ENCODE results near the gene ZNF747.

Gene ZNF747

DNA sequence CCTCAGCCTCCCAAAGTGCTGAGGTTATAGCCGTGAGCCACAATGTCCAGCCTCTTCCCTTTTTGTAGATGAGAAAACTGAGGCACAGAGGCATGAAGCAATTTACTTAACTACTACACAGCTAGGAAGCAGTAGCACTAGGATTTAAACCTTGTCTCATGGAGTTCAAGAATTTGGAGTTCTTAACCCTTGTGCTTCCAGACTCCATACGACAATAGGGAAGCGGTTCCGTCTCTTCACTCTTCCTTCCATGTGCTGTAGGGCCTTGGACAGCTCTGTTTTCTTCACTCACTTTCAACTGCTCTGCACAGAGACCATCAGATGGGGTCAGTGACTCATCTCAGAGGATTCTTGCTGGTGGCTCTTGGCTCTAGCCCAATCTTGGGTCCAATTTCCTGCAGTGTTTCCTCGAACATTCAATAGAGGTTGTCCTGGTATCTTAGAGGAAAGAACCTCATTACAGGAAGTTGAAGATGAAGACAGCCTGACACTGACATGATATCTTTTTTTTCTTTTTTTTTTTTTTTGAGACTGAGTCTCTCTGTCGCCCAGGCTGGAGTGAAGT lies 42.8 kb downstream of the ZNF747 start (continued):
- TF ChIP-seq, protein P1, sequence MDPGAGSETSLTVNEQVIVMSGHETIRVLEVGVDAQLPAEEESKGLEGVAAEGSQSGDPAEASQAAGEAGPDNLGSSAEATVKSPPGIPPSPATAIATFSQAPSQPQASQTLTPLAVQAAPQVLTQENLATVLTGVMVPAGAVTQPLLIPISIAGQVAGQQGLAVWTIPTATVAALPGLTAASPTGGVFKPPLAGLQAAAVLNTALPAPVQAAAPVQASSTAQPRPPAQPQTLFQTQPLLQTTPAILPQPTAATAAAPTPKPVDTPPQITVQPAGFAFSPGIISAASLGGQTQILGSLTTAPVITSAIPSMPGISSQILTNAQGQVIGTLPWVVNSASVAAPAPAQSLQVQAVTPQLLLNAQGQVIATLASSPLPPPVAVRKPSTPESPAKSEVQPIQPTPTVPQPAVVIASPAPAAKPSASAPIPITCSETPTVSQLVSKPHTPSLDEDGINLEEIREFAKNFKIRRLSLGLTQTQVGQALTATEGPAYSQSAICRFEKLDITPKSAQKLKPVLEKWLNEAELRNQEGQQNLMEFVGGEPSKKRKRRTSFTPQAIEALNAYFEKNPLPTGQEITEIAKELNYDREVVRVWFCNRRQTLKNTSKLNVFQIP (CRISPR knock-in tag; IDR thresholded peaks at IDR 0.05; ENCODE audit: borderline replicate concordance, low read depth) = no peak
- no peak for TF ChIP-seq RARB (CRISPR knock-in tag; IDR thresholded peaks at IDR 0.05)

DNA sequence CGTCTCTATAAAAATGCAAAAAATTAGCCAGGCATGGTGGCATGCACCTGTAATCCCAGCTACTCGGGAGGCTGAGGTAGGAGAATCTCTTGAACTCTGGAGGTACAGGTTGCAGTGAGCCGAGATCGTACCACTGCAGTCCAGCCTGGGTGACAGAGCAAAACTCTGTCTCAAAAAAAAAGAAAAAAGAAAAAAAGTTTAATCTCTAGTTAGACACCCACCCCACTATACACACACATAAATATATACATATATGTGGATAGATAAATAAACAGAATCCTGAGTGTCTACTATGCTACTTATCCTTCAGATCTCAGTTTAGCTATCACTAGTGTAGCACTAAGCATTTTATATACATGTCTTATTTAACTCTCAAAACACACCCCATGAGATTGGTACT lies 43.4 kb downstream of the ZNF747 start:
- TF ChIP-seq BACH2 (CRISPR knock-in tag; IDR thresholded peaks at IDR 0.05; ENCODE audit: borderline replicate concordance) (no peak), ZNF565 (CRISPR knock-in tag; conservative IDR thresholded peaks at IDR 0.05; ENCODE audit: low read depth) (no peak), ZFP3 (CRISPR knock-in tag; IDR thresholded peaks at IDR 0.05) (no peak), OSR1 (CRISPR knock-in tag; IDR thresholded peaks at IDR 0.05) (no peak), ZNF70 (CRISPR knock-in tag; IDR thresholded peaks at IDR 0.05) (no peak), ZFP30 (CRISPR knock-in tag; IDR thresholded peaks at IDR 0.05) (no peak), TOX (CRISPR knock-in tag; IDR thresholded peaks at IDR 0.05; ENCODE audit: borderline replicate concordance) (no peak), RARB (CRISPR knock-in tag; IDR thresholded peaks at IDR 0.05) (no peak)
- TF ChIP-seq, protein P2, sequence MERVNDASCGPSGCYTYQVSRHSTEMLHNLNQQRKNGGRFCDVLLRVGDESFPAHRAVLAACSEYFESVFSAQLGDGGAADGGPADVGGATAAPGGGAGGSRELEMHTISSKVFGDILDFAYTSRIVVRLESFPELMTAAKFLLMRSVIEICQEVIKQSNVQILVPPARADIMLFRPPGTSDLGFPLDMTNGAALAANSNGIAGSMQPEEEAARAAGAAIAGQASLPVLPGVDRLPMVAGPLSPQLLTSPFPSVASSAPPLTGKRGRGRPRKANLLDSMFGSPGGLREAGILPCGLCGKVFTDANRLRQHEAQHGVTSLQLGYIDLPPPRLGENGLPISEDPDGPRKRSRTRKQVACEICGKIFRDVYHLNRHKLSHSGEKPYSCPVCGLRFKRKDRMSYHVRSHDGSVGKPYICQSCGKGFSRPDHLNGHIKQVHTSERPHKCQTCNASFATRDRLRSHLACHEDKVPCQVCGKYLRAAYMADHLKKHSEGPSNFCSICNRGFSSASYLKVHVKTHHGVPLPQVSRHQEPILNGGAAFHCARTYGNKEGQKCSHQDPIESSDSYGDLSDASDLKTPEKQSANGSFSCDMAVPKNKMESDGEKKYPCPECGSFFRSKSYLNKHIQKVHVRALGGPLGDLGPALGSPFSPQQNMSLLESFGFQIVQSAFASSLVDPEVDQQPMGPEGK (CRISPR knock-in tag; IDR thresholded peaks at IDR 0.05; ENCODE audit: borderline replicate concordance) = no peak
- TF ChIP-seq, protein P1 (CRISPR knock-in tag; IDR thresholded peaks at IDR 0.05; ENCODE audit: borderline replicate concordance, low read depth) = no peak
- TF ChIP-seq, protein P3, sequence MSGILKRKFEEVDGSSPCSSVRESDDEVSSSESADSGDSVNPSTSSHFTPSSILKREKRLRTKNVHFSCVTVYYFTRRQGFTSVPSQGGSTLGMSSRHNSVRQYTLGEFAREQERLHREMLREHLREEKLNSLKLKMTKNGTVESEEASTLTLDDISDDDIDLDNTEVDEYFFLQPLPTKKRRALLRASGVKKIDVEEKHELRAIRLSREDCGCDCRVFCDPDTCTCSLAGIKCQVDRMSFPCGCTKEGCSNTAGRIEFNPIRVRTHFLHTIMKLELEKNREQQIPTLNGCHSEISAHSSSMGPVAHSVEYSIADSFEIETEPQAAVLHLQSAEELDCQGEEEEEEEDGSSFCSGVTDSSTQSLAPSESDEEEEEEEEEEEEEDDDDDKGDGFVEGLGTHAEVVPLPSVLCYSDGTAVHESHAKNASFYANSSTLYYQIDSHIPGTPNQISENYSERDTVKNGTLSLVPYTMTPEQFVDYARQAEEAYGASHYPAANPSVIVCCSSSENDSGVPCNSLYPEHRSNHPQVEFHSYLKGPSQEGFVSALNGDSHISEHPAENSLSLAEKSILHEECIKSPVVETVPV (CRISPR knock-in tag; IDR thresholded peaks at IDR 0.05) = no peak
- ATAC-seq = no peak

DNA sequence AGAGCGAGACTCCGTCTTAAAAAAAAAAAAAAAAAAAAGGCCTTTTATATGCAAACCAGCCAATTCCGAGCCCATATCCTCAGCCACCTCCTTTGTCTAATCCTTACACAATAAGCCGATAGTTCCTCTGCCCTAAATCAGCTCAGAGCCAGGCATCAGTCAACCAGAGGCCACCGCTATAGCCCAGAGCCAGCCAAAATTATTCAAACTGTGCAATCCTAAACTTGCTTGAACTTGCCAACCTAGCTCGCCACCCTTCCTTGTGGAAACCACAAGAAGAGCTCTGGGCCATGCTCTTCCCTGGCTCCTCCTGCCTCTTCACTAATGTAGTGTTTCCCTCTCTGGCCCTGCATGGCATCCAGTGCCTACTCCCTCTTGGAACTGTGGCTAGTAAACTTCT lies 44.4 kb downstream of the ZNF747 start:
- no peak for ATAC-seq
- no peak for TF ChIP-seq TOX (CRISPR knock-in tag; IDR thresholded peaks at IDR 0.05; ENCODE audit: borderline replicate concordance)
- no peak for TF ChIP-seq ZFP3 (CRISPR knock-in tag; IDR thresholded peaks at IDR 0.05)
- TF ChIP-seq OSR1 (CRISPR knock-in tag; IDR thresholded peaks at IDR 0.05) = no peak
- TF ChIP-seq, protein P4, sequence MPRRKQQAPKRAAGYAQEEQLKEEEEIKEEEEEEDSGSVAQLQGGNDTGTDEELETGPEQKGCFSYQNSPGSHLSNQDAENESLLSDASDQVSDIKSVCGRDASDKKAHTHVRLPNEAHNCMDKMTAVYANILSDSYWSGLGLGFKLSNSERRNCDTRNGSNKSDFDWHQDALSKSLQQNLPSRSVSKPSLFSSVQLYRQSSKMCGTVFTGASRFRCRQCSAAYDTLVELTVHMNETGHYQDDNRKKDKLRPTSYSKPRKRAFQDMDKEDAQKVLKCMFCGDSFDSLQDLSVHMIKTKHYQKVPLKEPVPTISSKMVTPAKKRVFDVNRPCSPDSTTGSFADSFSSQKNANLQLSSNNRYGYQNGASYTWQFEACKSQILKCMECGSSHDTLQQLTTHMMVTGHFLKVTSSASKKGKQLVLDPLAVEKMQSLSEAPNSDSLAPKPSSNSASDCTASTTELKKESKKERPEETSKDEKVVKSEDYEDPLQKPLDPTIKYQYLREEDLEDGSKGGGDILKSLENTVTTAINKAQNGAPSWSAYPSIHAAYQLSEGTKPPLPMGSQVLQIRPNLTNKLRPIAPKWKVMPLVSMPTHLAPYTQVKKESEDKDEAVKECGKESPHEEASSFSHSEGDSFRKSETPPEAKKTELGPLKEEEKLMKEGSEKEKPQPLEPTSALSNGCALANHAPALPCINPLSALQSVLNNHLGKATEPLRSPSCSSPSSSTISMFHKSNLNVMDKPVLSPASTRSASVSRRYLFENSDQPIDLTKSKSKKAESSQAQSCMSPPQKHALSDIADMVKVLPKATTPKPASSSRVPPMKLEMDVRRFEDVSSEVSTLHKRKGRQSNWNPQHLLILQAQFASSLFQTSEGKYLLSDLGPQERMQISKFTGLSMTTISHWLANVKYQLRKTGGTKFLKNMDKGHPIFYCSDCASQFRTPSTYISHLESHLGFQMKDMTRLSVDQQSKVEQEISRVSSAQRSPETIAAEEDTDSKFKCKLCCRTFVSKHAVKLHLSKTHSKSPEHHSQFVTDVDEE (CRISPR knock-in tag; IDR thresholded peaks at IDR 0.05) = no peak
- no peak for TF ChIP-seq RARB (CRISPR knock-in tag; IDR thresholded peaks at IDR 0.05)

DNA sequence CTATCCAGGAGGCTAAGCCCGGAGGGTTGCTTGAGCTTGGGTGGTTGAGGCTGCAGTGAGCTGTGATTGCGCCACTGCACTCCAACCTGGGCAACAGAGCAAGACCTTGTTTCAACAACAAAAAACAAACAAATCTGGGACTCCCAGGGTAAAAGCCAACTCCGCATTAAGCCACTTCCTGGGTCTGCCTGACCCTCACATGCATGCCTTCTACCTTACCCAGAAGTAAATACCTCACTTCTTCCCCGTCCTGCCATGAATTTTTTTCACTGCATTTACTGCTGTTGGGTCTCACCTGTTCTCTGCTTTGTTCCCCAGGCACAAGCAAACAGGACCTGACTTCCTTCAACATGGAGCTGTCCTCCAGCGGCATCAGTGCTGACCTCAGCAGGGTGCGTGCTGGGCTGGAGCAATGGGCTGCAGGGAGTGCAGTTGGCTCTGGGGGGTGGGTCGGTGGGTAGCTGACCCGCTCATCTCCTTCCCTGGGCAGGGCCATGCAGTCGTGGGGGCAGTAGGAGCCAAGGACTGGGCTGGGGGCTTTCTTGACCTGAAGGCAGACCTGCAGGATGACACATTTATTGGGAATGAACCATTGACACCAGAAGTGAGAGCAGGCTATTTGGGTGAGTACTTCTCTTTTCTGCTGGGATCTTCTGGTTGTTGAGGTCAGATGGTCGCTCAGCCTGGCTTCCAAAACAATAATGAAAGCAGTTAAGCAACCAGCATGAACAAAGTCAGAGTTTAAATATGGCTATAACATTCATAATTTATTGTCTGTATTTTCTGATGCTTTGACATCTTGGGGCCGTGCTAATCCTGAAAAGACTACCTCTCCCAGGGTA lies 45.7 kb downstream of the ZNF747 start:
- TF ChIP-seq ZNF70 (CRISPR knock-in tag; IDR thresholded peaks at IDR 0.05) (no peak), PPARA (CRISPR knock-in tag; IDR thresholded peaks at IDR 0.05; ENCODE audit: borderline replicate concordance) (no peak), ZNF565 (CRISPR knock-in tag; conservative IDR thresholded peaks at IDR 0.05; ENCODE audit: low read depth) (no peak), ZNF8 (CRISPR knock-in tag; IDR thresholded peaks at IDR 0.05) (no peak), ARNTL (CRISPR knock-in tag; IDR thresholded peaks at IDR 0.05; ENCODE audit: borderline replicate concordance, low read depth) (no peak), RARB (CRISPR knock-in tag; IDR thresholded peaks at IDR 0.05) (no peak), ZFP30 (CRISPR knock-in tag; IDR thresholded peaks at IDR 0.05) (no peak), ISL1 (CRISPR knock-in tag; IDR thresholded peaks at IDR 0.05) (no peak), TOX (CRISPR knock-in tag; IDR thresholded peaks at IDR 0.05; ENCODE audit: borderline replicate concordance) (no peak)
- TF ChIP-seq, protein P3 (CRISPR knock-in tag; IDR thresholded peaks at IDR 0.05) = no peak
- ATAC-seq = no peak

Measured in SK-N-SH treated with all-trans-retinoic acid at 6 μM for 48 hours (cell line).